Transverse colon (tissue), 4 donors: ENCODE data around the gene ZNF185. TPM values are rescaled to one million over a fixed set of nuclear protein-coding genes. Genes with fewer than 3 reads are reported as not detected.

Experiments
- DNase-seq: peaks from one replicate; pipeline ENCODE4 v3.0.0-alpha.2; 2019
- H3K27ac ChIP-seq, 4 donors: fragments of 200-600 bp; sonication (generic); 2 replicates each; pipeline ENCODE4 v1.5.1; 2016 to 2018; ENCODE audit warnings: inconsistent platforms in 4 of 4
- H3K27me3 ChIP-seq: fragments of 200-600 bp; sonication (generic); 2 replicates; pipeline ENCODE4 v1.5.1; 2017; ENCODE audit warnings: inconsistent platforms
- H3K36me3 ChIP-seq, 4 donors: fragments of 200-600 bp; sonication (generic); 2 replicates each; pipeline ENCODE4 v1.5.1; 2017 to 2019; ENCODE audit warnings: inconsistent platforms in 4 of 4
- H3K4me1 ChIP-seq, 4 donors: fragments of 200-600 bp; sonication (generic); 2 replicates each; pipeline ENCODE4 v1.5.1; 2017 to 2020; ENCODE audit warnings: inconsistent platforms in 4 of 4
- H3K4me3 ChIP-seq, 4 donors: fragments of 200-600 bp; sonication (generic); 1 replicate in 1 of 4; 2 replicates in 3 of 4; pipeline versions ENCODE4 v1.5.1 to v1.6.1; 2017 to 2019; ENCODE audit warnings: inconsistent platforms in 4 of 4
- H3K9me3 ChIP-seq, 2 donors: fragments of 200-600 bp; sonication (generic); 2 replicates each; pipeline ENCODE4 v1.5.1; 2017 to 2019; ENCODE audit warnings: inconsistent platforms in 2 of 2
- CTCF ChIP-seq, 5 experiments: fragments of 200-600 bp in 3 of 5; fragments of 450-650 bp in 2 of 5; sonication (generic) in 3 of 5; IDR thresholded peaks; 1 replicate in 2 of 5; 2 replicates in 3 of 5; pipeline ENCODE4 v1.5.1; 2016 to 2017; ENCODE audit warnings: antibody characterized with exemption in 5 of 5, inconsistent platforms in 3 of 5, mild to moderate bottlenecking in 2 of 5, moderate library complexity in 1 of 5
- EP300 ChIP-seq: sonication (generic); formaldehyde crosslinking; IDR thresholded peaks from one replicate; pipeline ENCODE4 v1.6.1; 2017; ENCODE audit warnings: antibody characterized with exemption, low read depth
- POLR2A ChIP-seq: fragments of 450-650 bp; IDR thresholded peaks from one replicate; pipeline ENCODE4 v1.6.1; 2016; ENCODE audit warnings: antibody characterized with exemption, mild to moderate bottlenecking, moderate library complexity
- POLR2AphosphoS5 ChIP-seq, 3 donors: sonication (generic); formaldehyde crosslinking; IDR thresholded peaks; one replicate each; pipeline ENCODE4 v1.6.1; 2016; ENCODE audit warnings: antibody characterized with exemption in 3 of 3
- WGBS, 2 donors: methylation state at CpG; one replicate each; pipeline ENCODE4 v1.1.5; 2018; ENCODE audit warnings: low coverage in 1 of 2; 5-methylcytosine and 5-hydroxymethylcytosine counted together
- in situ Hi-C, 4 donors: fragments of 200-750 bp; cut with MboI; loops; one replicate each; pipeline versions ENCODE4 v1.15.0 to v1.15.1; 2017; ENCODE audit warnings: low sequenced_read_pairs in 3 of 4, low pct_ligation_motif_present in 1 of 4, low pct_unique_long_range_greater_than_20kb in 1 of 4
- intact Hi-C: fragments of 100-400 bp; cut with DNase I; formaldehyde crosslinking; loops from one replicate; pipeline ENCODE4 v1.15.1; 2023; ENCODE audit warnings: low total_unique reads
- total RNA-seq, 4 donors: library from RNA; depleted of rRNA; stranded (reverse); fragments of >200 nt; gene quantifications; one replicate each; pipeline ENCODE4 v1.1.0, GENCODE V29; 2016

ZNF185 gene
- total RNA-seq, 4 donors from 2014 or later, result 0.40 to 4.1 (median 3.2) TPM; not detected in 1

- WGBS, 2 donors, result 73 to 77% methylated on average over 3 to 6 of the region's 6 CpGs
Measured at GRCh38 chrX:152861826-152862225, 36.0 kb upstream of the ZNF185 start.

GRCh38 chrX:152865232-152865920 is 32.5 kb upstream of the ZNF185 start:
- intact Hi-C loops, result no loop called here
- in situ Hi-C loops, result no loop called here

More at GRCh38 chrX:152861826-152862225, 36.0 kb upstream of the ZNF185 start:
- no peaks in the 10 kb centered on the region for H3K9me3 ChIP-seq
- no peak overlapping the region for H3K4me3 ChIP-seq
- no peak for DNase-seq
- intact Hi-C loops (no loop called here), in situ Hi-C loops (no loop called here)
- H3K27me3 ChIP-seq, result no peaks in the 10 kb centered on the region
- H3K27ac ChIP-seq, result no peak overlapping the region
- H3K36me3 ChIP-seq, result no peaks in the 10 kb centered on the region
- TF ChIP-seq CTCF (IDR thresholded peaks at IDR 0.05) (no peak), POLR2AphosphoS5 (IDR thresholded peaks at IDR 0.05) (no peak), POLR2A (no peak), EP300 (no peak)
- H3K4me1 ChIP-seq, result no peaks in the 10 kb centered on the region

GRCh38 chrX:152866386-152866785 is 31.5 kb upstream of the ZNF185 start:
- intact Hi-C loops, result no loop called here
- no peak for DNase-seq
- TF ChIP-seq EP300, result no peak
- TF ChIP-seq POLR2A, result no peak
- no peak for TF ChIP-seq POLR2AphosphoS5 (IDR thresholded peaks at IDR 0.05)
- no peak for TF ChIP-seq CTCF (IDR thresholded peaks at IDR 0.05)
- Histone ChIP-seq H3K27me3 (no peaks in the 10 kb centered on the region), H3K4me1 (no peaks in the 10 kb centered on the region), H3K27ac (no peak overlapping the region), H3K4me3 (no peak overlapping the region), H3K9me3 (no peaks in the 10 kb centered on the region), H3K36me3 (no peaks in the 10 kb centered on the region)
- WGBS, 2 donors, result 90% methylated on average over 5 of the region's 5 CpGs; no CpG with 5 or more reads in 1 of the 2 donors
- in situ Hi-C loops, result no loop called here

More at GRCh38 chrX:152865232-152865920, 32.5 kb upstream of the ZNF185 start:
- WGBS, 2 donors, result 91% methylated on average over 17 of the region's 17 CpGs; no CpG with 5 or more reads in 1 of the 2 donors
- H3K4me1 ChIP-seq, result no peaks in the 10 kb centered on the region
- H3K27ac ChIP-seq, result no peak overlapping the region
- no peaks in the 10 kb centered on the region for H3K36me3 ChIP-seq
- DNase-seq, result no peak
- no peak for TF ChIP-seq EP300
- TF ChIP-seq POLR2A, result no peak
- no peak for TF ChIP-seq POLR2AphosphoS5 (IDR thresholded peaks at IDR 0.05)
- no peak for TF ChIP-seq CTCF (IDR thresholded peaks at IDR 0.05)
- no peak overlapping the region for H3K4me3 ChIP-seq
- no peaks in the 10 kb centered on the region for H3K27me3 ChIP-seq
- H3K9me3 ChIP-seq, result no peaks in the 10 kb centered on the region

- TF ChIP-seq POLR2AphosphoS5 (IDR thresholded peaks at IDR 0.05), result no peak
- TF ChIP-seq EP300, result no peak
- no peak for TF ChIP-seq POLR2A
- no peak for TF ChIP-seq CTCF (IDR thresholded peaks at IDR 0.05)
- intact Hi-C loops (no loop called here), in situ Hi-C loops (no loop called here)
- 87% methylated on average over 7 of the region's 7 CpGs; no CpG with 5 or more reads in 1 of the 2 donors for WGBS, 2 donors
- H3K4me1 ChIP-seq, result no peaks in the 10 kb centered on the region
- no peak overlapping the region for H3K4me3 ChIP-seq
- H3K27me3 ChIP-seq, result no peaks in the 10 kb centered on the region
- H3K9me3 ChIP-seq, result no peaks in the 10 kb centered on the region
- no peak for DNase-seq
- H3K36me3 ChIP-seq, result no peaks in the 10 kb centered on the region
- H3K27ac ChIP-seq, result no peak overlapping the region
Measured at GRCh38 chrX:152869972-152870371, 27.9 kb upstream of the ZNF185 start.
